SU-DHL-6 (cell line): ENCODE results near the gene POU3F3.

ENCODE experiments used
- H2AFZ ChIP-seq: fragments of 200-600 bp; sonication (generic); 2 replicates; pipeline ENCODE4 v1.6.1; 2014; ENCODE audit warnings: low read depth, mild to moderate bottlenecking, moderate library complexity, mixed read lengths, antibody characterized with exemption, low read length; ENCODE audit not compliant: severe bottlenecking
- H3F3A ChIP-seq: fragments of 200-600 bp; shearing (Covaris generic); 2 replicates; pipeline ENCODE4 v1.6.0; 2016; ENCODE audit warnings: antibody characterized with exemption, mild to moderate bottlenecking; ENCODE audit not compliant: insufficient read depth
- H3K27ac ChIP-seq: fragments of 200-600 bp; sonication (generic); 2 replicates; pipeline ENCODE4 v1.5.1; 2016; ENCODE audit warnings: low read depth, mild to moderate bottlenecking, low read length, moderate library complexity, mixed read lengths
- H3K27me3 ChIP-seq: fragments of 200-600 bp; sonication (generic), shearing (Covaris generic); 2 replicates; pipeline ENCODE4 v1.6.0; 2014; ENCODE audit warnings: mild to moderate bottlenecking, low read length
- H3K36me3 ChIP-seq: fragments of 200-600 bp; sonication (generic); 2 replicates; pipeline ENCODE4 v1.6.1; 2014; ENCODE audit warnings: mild to moderate bottlenecking, low read length, mixed read lengths
- H3K4me2 ChIP-seq: fragments of 300-600, 200-600 bp; shearing (Covaris generic), sonication (generic); 2 replicates; pipeline ENCODE4 v1.6.0; 2014; ENCODE audit warnings: low read length, low read depth, mild to moderate bottlenecking; ENCODE audit not compliant: poor library complexity, severe bottlenecking
- H3K4me3 ChIP-seq: fragments of 200-600 bp; sonication (generic); 2 replicates; pipeline ENCODE4 v1.5.1; 2014; ENCODE audit warnings: antibody characterized with exemption, low read length, mild to moderate bottlenecking, mixed read lengths; ENCODE audit not compliant: insufficient read depth, poor library complexity, severe bottlenecking
- H3K79me2 ChIP-seq: fragments of 200-600 bp; sonication (generic); 2 replicates; pipeline ENCODE4 v1.6.1; 2014; ENCODE audit warnings: mild to moderate bottlenecking, low read length, moderate library complexity; ENCODE audit not compliant: insufficient read depth
- H3K9ac ChIP-seq: fragments of 200-600 bp; sonication (generic); 2 replicates; pipeline ENCODE4 v1.7.0; 2014; ENCODE audit warnings: mild to moderate bottlenecking, low read length
- H3K9me2 ChIP-seq: fragments of 200-600 bp; sonication (generic); replicated peaks from 2 replicates; pipeline ENCODE4 v1.6.1; 2014; ENCODE audit warnings: low read length; ENCODE audit not compliant: insufficient read depth
- H3K9me3 ChIP-seq: fragments of 200-600 bp; sonication (generic); 2 replicates; pipeline ENCODE4 v1.6.1; 2014; ENCODE audit warnings: low read length, mixed read lengths; ENCODE audit not compliant: insufficient read depth
- H4K20me1 ChIP-seq: fragments of 200-600 bp; sonication (generic); 2 replicates; pipeline ENCODE4 v1.6.1; 2014; ENCODE audit warnings: low read depth, mild to moderate bottlenecking, antibody characterized with exemption, low read length, moderate library complexity, mixed read lengths
- EZH2phosphoT487 ChIP-seq: fragments of 200-600 bp; sonication (generic), shearing (Covaris generic); conservative IDR thresholded peaks from 2 replicates; pipeline ENCODE4 v1.6.1; 2018; ENCODE audit warnings: mild to moderate bottlenecking, antibody characterized with exemption, low read length, moderate library complexity, mixed read lengths
- TF ChIP-seq, protein P1 (sequence below): fragments of 200-600 bp; sonication (generic); IDR thresholded peaks from one replicate; pipeline ENCODE4 v1.5.1; 2017; ENCODE audit warnings: antibody characterized with exemption, mild to moderate bottlenecking, low read length, moderate library complexity; ENCODE audit not compliant: insufficient read depth, poor library complexity, severe bottlenecking

The POU3F3 gene

DNA sequence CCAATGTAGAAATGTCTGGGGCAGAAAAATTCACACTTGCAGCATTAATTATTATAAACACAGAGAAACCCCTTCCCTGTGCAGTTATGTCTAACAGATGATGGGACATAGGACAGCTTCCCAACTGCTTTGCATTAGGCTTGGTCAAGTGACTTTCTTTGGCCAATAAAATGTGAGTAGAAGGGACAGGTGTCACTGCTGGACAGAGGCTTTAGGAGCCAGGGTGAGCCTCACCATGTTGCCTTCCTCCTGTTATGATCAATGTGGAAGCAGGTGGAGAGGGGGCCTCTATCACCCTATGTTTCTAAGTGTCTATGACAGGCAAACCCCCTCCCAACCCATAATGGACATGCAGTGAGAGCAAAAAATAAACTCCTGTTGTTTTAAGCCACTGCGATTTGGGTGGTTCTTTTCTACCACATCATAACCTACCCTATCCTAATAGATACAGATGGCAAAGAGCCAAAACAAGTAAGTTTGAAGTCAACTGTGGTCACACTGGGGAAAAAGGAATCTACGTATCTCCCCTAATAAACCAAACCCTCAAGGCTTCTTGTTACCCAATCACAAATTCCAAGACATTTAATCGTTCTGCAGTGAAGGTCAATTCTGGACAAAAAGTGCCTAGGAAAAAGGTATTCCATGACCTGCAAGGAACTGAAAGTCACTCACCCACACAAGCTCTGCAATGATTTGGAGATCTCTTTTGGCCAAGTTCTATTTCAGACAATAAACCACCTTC lies 28.6 kb upstream of the POU3F3 start:
- H4K20me1 ChIP-seq = no peaks in the 10 kb centered on the region
- H3K27ac ChIP-seq = no peak overlapping the region
- no peaks in the 10 kb centered on the region for H3K79me2 ChIP-seq
- no peak overlapping the region for H3K4me3 ChIP-seq
- no peaks in the 10 kb centered on the region for H3F3A ChIP-seq
- no peak overlapping the region for H3K4me2 ChIP-seq
- no peak for TF ChIP-seq EZH2phosphoT487
- TF ChIP-seq, protein P1, sequence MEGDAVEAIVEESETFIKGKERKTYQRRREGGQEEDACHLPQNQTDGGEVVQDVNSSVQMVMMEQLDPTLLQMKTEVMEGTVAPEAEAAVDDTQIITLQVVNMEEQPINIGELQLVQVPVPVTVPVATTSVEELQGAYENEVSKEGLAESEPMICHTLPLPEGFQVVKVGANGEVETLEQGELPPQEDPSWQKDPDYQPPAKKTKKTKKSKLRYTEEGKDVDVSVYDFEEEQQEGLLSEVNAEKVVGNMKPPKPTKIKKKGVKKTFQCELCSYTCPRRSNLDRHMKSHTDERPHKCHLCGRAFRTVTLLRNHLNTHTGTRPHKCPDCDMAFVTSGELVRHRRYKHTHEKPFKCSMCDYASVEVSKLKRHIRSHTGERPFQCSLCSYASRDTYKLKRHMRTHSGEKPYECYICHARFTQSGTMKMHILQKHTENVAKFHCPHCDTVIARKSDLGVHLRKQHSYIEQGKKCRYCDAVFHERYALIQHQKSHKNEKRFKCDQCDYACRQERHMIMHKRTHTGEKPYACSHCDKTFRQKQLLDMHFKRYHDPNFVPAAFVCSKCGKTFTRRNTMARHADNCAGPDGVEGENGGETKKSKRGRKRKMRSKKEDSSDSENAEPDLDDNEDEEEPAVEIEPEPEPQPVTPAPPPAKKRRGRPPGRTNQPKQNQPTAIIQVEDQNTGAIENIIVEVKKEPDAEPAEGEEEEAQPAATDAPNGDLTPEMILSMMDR = no peak
- no peaks in the 10 kb centered on the region for H3K9me3 ChIP-seq
- H2AFZ ChIP-seq = no peak overlapping the region
- H3K36me3 ChIP-seq = no peaks in the 10 kb centered on the region
- H3K9me2 ChIP-seq = no peaks in the 10 kb centered on the region
- H3K27me3 ChIP-seq = no peaks in the 10 kb centered on the region
- H3K9ac ChIP-seq = no peak overlapping the region

DNA sequence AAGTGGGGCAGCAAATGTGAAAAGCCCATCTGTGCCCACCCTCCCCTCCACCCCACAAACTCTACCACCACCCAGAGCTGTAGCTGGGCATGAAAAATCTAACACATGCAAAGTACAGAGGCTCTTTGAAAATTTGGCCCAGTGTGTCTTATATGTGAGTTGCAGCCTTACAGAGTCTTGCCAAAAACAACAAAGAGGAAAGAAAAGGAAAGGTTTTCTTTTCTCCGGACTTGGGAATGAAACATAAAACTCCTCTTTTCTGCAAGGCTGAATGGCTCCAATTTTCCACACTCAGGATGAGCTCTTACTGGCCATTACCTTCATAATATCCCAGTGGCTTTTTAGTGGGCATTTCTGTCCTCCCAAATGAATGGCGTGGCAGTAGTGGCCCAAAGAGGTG lies 27.9 kb upstream of the POU3F3 start:
- TF ChIP-seq, protein P1 = no peak
- no peak for TF ChIP-seq EZH2phosphoT487
- Histone ChIP-seq H3K27ac (no peak overlapping the region), H3K9me3 (no peaks in the 10 kb centered on the region)

DNA sequence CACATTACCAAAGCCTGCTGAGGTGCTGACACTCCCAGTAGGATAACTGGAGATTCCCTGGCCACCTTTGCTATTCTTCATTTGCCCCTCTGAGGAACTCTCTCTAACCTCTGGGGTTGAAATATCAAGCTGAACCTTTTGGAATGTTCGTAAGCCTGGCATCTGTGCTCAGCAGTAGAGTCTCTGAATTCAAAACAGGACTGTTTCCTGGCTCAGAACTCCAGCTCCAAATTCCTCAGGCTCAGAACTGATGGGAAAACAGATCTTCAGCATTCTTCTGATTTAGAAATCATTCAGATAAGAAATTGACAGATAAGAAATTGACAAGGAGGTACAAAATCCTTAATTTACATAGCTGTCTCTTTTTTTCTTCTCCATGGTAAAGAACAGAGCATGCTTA lies 22.2 kb upstream of the POU3F3 start:
- H3K36me3 ChIP-seq = no peaks in the 10 kb centered on the region
- no peaks in the 10 kb centered on the region for H3K9me3 ChIP-seq
- no peaks in the 10 kb centered on the region for H4K20me1 ChIP-seq
- no peak overlapping the region for H3K27ac ChIP-seq
- TF ChIP-seq, protein P1 = no peak
- TF ChIP-seq EZH2phosphoT487 = no peak
- H3K79me2 ChIP-seq = no peaks in the 10 kb centered on the region
- H2AFZ ChIP-seq = no peak overlapping the region
- H3K27me3 ChIP-seq = no peaks in the 10 kb centered on the region
- no peak overlapping the region for H3K4me2 ChIP-seq
- no peak overlapping the region for H3K9ac ChIP-seq
- no peak overlapping the region for H3K4me3 ChIP-seq
- H3F3A ChIP-seq = no peaks in the 10 kb centered on the region
- H3K9me2 ChIP-seq = no peaks in the 10 kb centered on the region

More for the DNA sequence above, 27.9 kb upstream of the POU3F3 start:
- Histone ChIP-seq H3K79me2 (no peaks in the 10 kb centered on the region), H3K9ac (no peak overlapping the region), H3K4me2 (no peak overlapping the region), H3K4me3 (no peak overlapping the region), H3K27me3 (no peaks in the 10 kb centered on the region), H3K9me2 (no peaks in the 10 kb centered on the region), H4K20me1 (no peaks in the 10 kb centered on the region), H3F3A (no peaks in the 10 kb centered on the region), H3K36me3 (no peaks in the 10 kb centered on the region), H2AFZ (no peak overlapping the region)
